Kidney (tissue), 14 donors: ENCODE measurements around the gene COPZ2. TPM values are rescaled to one million over a fixed set of nuclear protein-coding genes. Genes with fewer than 3 reads are reported as not detected.
A peak's percentile ranks its signal among the peaks of the same experiment; 100 is the strongest.

Experiments used
- DNase-seq, 5 donors: peaks; one replicate each; pipeline ENCODE4 v3.0.0-alpha.2; 2013 to 2020
- FAIRE-seq: peaks from 2 replicates; lab custom pipeline; 2012; peaks lifted over from hg19 to GRCh38; lab: Jason Lieb, UNC
- H3K27ac ChIP-seq, 2 donors: one replicate each; pipeline ENCODE4 v1.7.0; 2013; ENCODE audit warnings: low read depth in 2 of 2, low read length in 2 of 2, inconsistent platforms in 1 of 2
- H3K27me3 ChIP-seq: one replicate; pipeline ENCODE4 v1.7.1; 2013; ENCODE audit warnings: low read length, inconsistent platforms; ENCODE audit not compliant: control insufficient read depth, insufficient read depth
- H3K36me3 ChIP-seq, 3 donors: one replicate each; pipeline versions ENCODE4 v1.7.0 to v1.7.1; 2013; ENCODE audit warnings: low read length in 3 of 3, control low read depth in 1 of 3, inconsistent platforms in 1 of 3; ENCODE audit not compliant: insufficient read depth in 3 of 3, control insufficient read depth in 2 of 3
- H3K4me1 ChIP-seq, 3 donors: one replicate each; pipeline versions ENCODE4 v1.7.0 to v1.7.1; 2013; ENCODE audit warnings: low read length in 3 of 3, inconsistent platforms in 1 of 3, low read depth in 1 of 3; ENCODE audit not compliant: control insufficient read depth in 2 of 3, insufficient read depth in 2 of 3
- H3K4me3 ChIP-seq, 3 donors: one replicate each; pipeline versions ENCODE4 v1.7.0 to v1.8.1; 2013; ENCODE audit warnings: low read length in 3 of 3, control low read depth in 1 of 3, inconsistent platforms in 1 of 3
- H3K9ac ChIP-seq, 3 donors: one replicate each; pipeline versions ENCODE4 v1.7.0 to v1.7.1; 2013; ENCODE audit warnings: low read length in 3 of 3, control low read depth in 1 of 3, inconsistent platforms in 1 of 3
- H3K9me3 ChIP-seq, 3 donors: one replicate each; pipeline versions ENCODE4 v1.7.0 to v1.7.1; 2013; ENCODE audit warnings: low read length in 3 of 3, control low read depth in 1 of 3, inconsistent platforms in 1 of 3; ENCODE audit not compliant: control insufficient read depth in 2 of 3, insufficient read depth in 1 of 3
- intact Hi-C: fragments of 100-400 bp; cut with DNase I; formaldehyde crosslinking; loops from one replicate; pipeline ENCODE4 v1.11.1; 2022
- polyA plus RNA-seq: library from polyadenylated mRNA; stranded (reverse); fragments of 350-450 nt; fragmentation: Illumina TruSeq; extraction: RNeasy Lipid Tissue Mini Kit (QIAGEN cat#74804); gene quantifications from one replicate; pipeline ENCODE4 v1.2.3, GENCODE V29; 2014; ENCODE audit warnings: low read depth, low replicate concordance; ENCODE audit not compliant: insufficient read depth
- total RNA-seq: library from RNA; stranded (reverse); fragmentation: NEBNext Ultra II Directional; extraction: Animal tissue kit (Norgen Biotek cat#: 25700); gene quantifications from one replicate; pipeline ENCODE4 v1.2.1, GENCODE V29; 2021
- TF ChIP-seq, protein P1 (sequence below): IDR thresholded peaks from 3 replicates; pipeline ENCODE4 v1.5.1; 2012; ENCODE audit warnings: mild to moderate bottlenecking, moderate library complexity, borderline replicate concordance; ENCODE audit not compliant: insufficient read depth; ENCODE audit errors: extremely low read depth
- donor health status: control.
- donor health status: control.
- donor health status: control.
- donor health status: control.
- donor health status: control.
- donor health status: DM: yes; HTN: yes; CAD: no.
- donor health status: Normal renal cell carcinoma (clear cell type).

COPZ2 gene
- total and polyA plus RNA-seq, 2 donors from 2014 or later: 24.9 to 38.2 TPM

GRCh38 chr17:48025040-48025903 lies 12.3 kb downstream of the COPZ2 start:
- no peaks in the 10 kb centered on the region for H3K9me3 ChIP-seq
- no peaks in the 10 kb centered on the region for H3K36me3 ChIP-seq
- intact Hi-C loops: loop anchor here (10.0 kb wide), 1 partner anchor 110 kb away; no protein-coding TSS in a partner anchor
- H3K27me3 ChIP-seq: peaks cover 2% of the 10 kb centered on the region
- peak overlapping the region; percentile 66 to 96 (median 82) for H3K4me3 ChIP-seq
- H3K4me1 ChIP-seq: peaks cover 4 to 24% (median 16%) of the 10 kb centered on the region in 3 donors
- FAIRE-seq (peak; percentile 56), DNase-seq (peak; percentile 98 to 100 (median 99))
- H3K9ac ChIP-seq: peak overlapping the region; percentile 48 to 81 (median 63)
- TF ChIP-seq, protein P1, sequence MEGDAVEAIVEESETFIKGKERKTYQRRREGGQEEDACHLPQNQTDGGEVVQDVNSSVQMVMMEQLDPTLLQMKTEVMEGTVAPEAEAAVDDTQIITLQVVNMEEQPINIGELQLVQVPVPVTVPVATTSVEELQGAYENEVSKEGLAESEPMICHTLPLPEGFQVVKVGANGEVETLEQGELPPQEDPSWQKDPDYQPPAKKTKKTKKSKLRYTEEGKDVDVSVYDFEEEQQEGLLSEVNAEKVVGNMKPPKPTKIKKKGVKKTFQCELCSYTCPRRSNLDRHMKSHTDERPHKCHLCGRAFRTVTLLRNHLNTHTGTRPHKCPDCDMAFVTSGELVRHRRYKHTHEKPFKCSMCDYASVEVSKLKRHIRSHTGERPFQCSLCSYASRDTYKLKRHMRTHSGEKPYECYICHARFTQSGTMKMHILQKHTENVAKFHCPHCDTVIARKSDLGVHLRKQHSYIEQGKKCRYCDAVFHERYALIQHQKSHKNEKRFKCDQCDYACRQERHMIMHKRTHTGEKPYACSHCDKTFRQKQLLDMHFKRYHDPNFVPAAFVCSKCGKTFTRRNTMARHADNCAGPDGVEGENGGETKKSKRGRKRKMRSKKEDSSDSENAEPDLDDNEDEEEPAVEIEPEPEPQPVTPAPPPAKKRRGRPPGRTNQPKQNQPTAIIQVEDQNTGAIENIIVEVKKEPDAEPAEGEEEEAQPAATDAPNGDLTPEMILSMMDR: peak; percentile 96
- peak overlapping the region; percentile 41 to 77 for H3K27ac ChIP-seq

DNA sequence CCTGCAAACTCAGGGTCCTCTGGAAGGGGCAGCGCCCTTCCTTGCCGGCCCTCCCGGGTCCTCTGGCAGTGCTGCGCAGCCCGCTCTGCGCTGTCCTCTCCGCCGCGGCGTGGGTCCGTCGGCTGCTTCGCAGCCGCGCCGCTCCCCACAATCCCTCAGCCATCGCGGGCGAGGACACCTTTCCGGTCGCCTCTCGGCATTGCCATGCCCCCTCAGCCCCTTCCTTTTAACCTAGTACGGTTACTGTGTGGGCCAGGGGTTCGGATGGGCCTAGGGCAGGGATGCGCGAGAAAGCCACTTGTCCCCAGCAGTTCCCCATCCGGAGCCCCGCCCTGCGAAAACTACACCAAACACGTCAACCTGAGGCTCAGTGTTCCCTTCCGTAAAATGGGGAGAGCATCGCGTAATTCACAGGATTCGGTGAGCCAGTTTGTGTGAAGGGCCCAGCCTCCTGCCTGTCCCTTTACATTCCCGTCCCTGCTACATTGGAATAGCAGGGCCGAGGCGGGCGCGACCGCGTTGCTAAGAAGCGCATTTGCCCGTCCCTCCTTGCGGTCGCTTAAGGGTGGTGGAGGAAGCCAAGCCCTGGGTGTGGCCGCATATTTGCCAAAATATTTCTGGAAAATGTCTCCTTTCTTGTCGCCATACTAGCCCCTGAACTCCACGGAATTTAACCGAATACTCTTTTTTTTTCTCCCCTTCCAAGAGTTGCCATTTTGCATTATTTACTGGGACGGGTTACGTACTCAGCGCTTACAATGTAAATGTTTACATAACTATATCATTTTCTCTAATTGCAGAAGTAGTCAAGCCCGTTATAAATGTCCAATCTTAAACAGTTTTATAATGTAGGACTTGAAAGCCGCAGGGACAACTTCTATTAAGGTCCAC lies 13.2 kb downstream of the COPZ2 start:
- H3K36me3 ChIP-seq: no peaks in the 10 kb centered on the region
- H3K4me3 ChIP-seq: peak overlapping the region; percentile 61 to 73 (median 65)
- H3K4me1 ChIP-seq: peaks cover 4 to 24% (median 16%) of the 10 kb centered on the region in 3 donors
- H3K9me3 ChIP-seq: no peaks in the 10 kb centered on the region
- H3K27me3 ChIP-seq: peaks cover 2% of the 10 kb centered on the region
- peak overlapping the region; percentile 59 to 80 for H3K27ac ChIP-seq
- intact Hi-C loops: loop anchor here (10.0 kb wide), 1 partner anchor 110 kb away; no protein-coding TSS in a partner anchor
- peak overlapping the region in 2 of 3 donors; percentile 40 to 57 for H3K9ac ChIP-seq
- peak; percentile 29 to 89 (median 58) for DNase-seq
- TF ChIP-seq, protein P1: no peak
- FAIRE-seq: no peak

GRCh38 chr17:48023400-48024148 lies 14.0 kb downstream of the COPZ2 start:
- intact Hi-C loops: loop anchor here (10.0 kb wide), 1 partner anchor 111 kb away; no protein-coding TSS in a partner anchor
- Histone ChIP-seq H3K4me3 (peak overlapping the region in 1 of 3 donors; percentile 65), H3K27me3 (peaks cover 2% of the 10 kb centered on the region), H3K36me3 (no peaks in the 10 kb centered on the region), H3K9ac (peak overlapping the region in 1 of 3 donors; percentile 40), H3K4me1 (peaks cover 4 to 24% (median 16%) of the 10 kb centered on the region in 3 donors), H3K27ac (peak overlapping the region; percentile 59 to 80), H3K9me3 (no peaks in the 10 kb centered on the region)
- FAIRE-seq: no peak
- peak; percentile 80 to 95 (median 88) for DNase-seq
- TF ChIP-seq, protein P1: peak; percentile 8
